Gastrocnemius medialis (tissue), 4 donors: ENCODE data around the gene EIF5AL1.
"Not testable (repeated sequence)": the region's sequence is repeated elsewhere in the genome, so short reads cannot be mapped to it uniquely, and the experiment has no call there.

Source experiments
- CTCF ChIP-seq, 5 experiments: fragments of 450-650 bp in 3 of 5; fragments of 200-600 bp in 2 of 5; sonication (generic) in 2 of 5; IDR thresholded peaks in 4 of 5; conservative IDR thresholded peaks in 1 of 5; 1 replicate in 4 of 5; 2 replicates in 1 of 5; pipeline ENCODE4 v1.5.1; 2016 to 2019; ENCODE audit warnings: antibody characterized with exemption in 5 of 5, mild to moderate bottlenecking in 3 of 5, moderate library complexity in 3 of 5
- POLR2A ChIP-seq, 2 donors: fragments of 450-650 bp; IDR thresholded peaks; one replicate each; pipeline ENCODE4 v1.6.1; 2017; ENCODE audit warnings: antibody characterized with exemption in 2 of 2, mild to moderate bottlenecking in 2 of 2, moderate library complexity in 2 of 2

GRCh38 chr10:79556961-79557360, 44.6 kb downstream of the EIF5AL1 start:
- TF ChIP-seq CTCF (IDR thresholded peaks at IDR 0.05 in 4 of 5, conservative IDR thresholded peaks at IDR 0.05 in 1 of 5); POLR2A (IDR thresholded peaks at IDR 0.05): not testable (repeated sequence)
